ENCODE measurements around the gene SEC11A.
A peak's percentile ranks its signal among the peaks of the same experiment; 100 is the strongest.

SEC11A gene

GRCh38 chr15:84684092-84684491 lies 31.8 kb downstream of the SEC11A start:
- DNase-seq (ENCODE audit: low read depth in 3 of 3): no peak

- DNase-seq (ENCODE audit: low read depth in 3 of 3): peak in 2 of 3 experiments; percentile 35 to 41
These were observed 34.1 kb downstream of the SEC11A start for GRCh38 chr15:84681831-84682230.

DNA sequence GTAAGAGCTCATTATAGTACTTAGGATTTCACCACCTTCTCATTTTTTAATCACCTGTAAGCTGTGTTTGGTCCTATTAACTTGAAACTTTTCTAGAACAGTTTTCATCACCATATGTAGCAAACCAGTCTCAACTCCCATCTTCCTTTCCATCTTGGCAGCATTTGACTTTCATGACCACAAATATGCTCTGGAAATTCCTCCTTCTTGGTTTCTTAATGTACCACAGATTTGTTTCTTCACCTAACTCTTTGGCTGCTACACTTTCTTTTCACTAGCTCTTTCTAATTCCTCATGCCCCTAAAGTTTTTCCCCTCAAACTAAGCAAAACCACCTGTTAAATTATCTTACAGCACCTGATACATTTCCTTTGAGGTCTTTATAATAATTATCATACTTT lies 44.7 kb downstream of the SEC11A start:
- DNase-seq (ENCODE audit: low read depth in 3 of 3): no peak

GRCh38 chr15:84669726-84670125 lies 46.2 kb downstream of the SEC11A start:
- DNase-seq (ENCODE audit: low read depth in 3 of 3): peak in 2 of 3 experiments; percentile 41 to 44

- DNase-seq (ENCODE audit: low read depth in 3 of 3): no peak
These were observed 47.5 kb downstream of the SEC11A start for GRCh38 chr15:84668221-84668982.

- DNase-seq (ENCODE audit: low read depth in 3 of 3): no peak
These were observed 49.6 kb downstream of the SEC11A start for GRCh38 chr15:84666373-84666772.

- DNase-seq (ENCODE audit: low read depth in 3 of 3): no peak
These were observed 54.9 kb downstream of the SEC11A start for GRCh38 chr15:84661001-84661400.

GRCh38 chr15:84659904-84660781 lies 55.8 kb downstream of the SEC11A start:
- DNase-seq (ENCODE audit: low read depth in 3 of 3): no peak

- DNase-seq (ENCODE audit: low read depth in 3 of 3): no peak
These were observed 57.0 kb downstream of the SEC11A start for GRCh38 chr15:84658788-84659411.

- peak; percentile 65 to 79 (median 66) for DNase-seq (ENCODE audit: low read depth in 3 of 3)
These were observed 57.7 kb downstream of the SEC11A start, which contains the start of gene NMB for GRCh38 chr15:84658080-84658787. NMB (minus strand) TSS chr15:84658199; CDS start chr15:84658152, 47 bp downstream.

- no peak for DNase-seq (ENCODE audit: low read depth in 3 of 3)
These were observed 58.2 kb downstream of the SEC11A start for GRCh38 chr15:84657748-84658079.

- DNase-seq (ENCODE audit: low read depth in 3 of 3): no peak
These were observed 59.0 kb downstream of the SEC11A start for GRCh38 chr15:84656972-84657371.

- peak; percentile 56 to 74 (median 63) for DNase-seq (ENCODE audit: low read depth in 3 of 3)
These were observed 61.1 kb downstream of the SEC11A start for GRCh38 chr15:84654689-84655453.

- DNase-seq (ENCODE audit: low read depth in 3 of 3): peak; percentile 95 to 96 (median 96)
These were observed 61.8 kb downstream of the SEC11A start, which contains the start of gene WDR73 for GRCh38 chr15:84653910-84654688. WDR73 (minus strand) TSS chr15:84654283; CDS start chr15:84654274, 9 bp downstream.

DNA sequence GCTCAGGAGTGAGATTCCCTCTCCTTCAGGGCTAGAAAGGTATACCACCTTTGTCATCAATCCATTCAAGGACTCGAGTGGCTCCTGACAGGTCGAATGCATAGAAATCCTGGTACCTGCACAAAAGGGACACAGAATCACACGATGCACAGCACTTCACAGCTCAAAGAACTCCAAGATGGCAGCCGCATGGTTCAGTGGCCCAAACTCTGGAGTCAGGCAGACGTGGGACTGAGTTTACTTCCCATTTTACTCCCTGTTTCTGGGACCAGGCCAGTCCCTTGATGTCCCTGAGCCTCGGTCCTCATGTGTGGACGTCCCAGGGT lies 62.4 kb downstream of the SEC11A start:
- DNase-seq (ENCODE audit: low read depth in 3 of 3): no peak

GRCh38 chr15:84649706-84650105 lies 66.2 kb downstream of the SEC11A start:
- no peak for DNase-seq (ENCODE audit: low read depth in 3 of 3)

GRCh38 chr15:84648539-84648938 lies 67.4 kb downstream of the SEC11A start:
- no peak for DNase-seq (ENCODE audit: low read depth in 3 of 3)

- no peak for DNase-seq (ENCODE audit: low read depth in 3 of 3)
These were observed 68.2 kb downstream of the SEC11A start for GRCh38 chr15:84647726-84648125.

DNA sequence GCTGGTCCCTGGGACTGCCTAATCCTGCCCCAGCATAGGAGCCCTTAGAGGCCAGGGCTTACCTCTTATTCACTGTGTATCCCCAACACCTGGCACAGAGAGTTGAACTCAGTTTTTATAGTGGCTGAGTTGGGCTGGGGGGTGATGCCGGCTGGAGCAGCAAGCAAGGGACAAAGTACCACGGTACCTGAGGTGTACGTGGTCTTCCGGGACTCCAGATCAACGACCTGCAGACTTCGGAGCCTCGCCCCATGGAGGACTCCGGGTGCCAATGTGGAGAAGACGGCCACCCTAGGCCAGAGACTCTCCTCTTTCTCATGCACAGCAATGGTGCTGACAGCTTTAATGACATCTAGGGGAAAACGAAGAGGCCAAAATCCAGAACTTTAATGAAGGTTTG lies 69.9 kb downstream of the SEC11A start:
- no peak for DNase-seq (ENCODE audit: low read depth in 3 of 3)

GRCh38 chr15:84645496-84645895 lies 70.4 kb downstream of the SEC11A start:
- no peak for DNase-seq (ENCODE audit: low read depth in 3 of 3)
